Right atrium auricular region (tissue), 2 donors: Measurements from ENCODE around the gene VASN. TPM values are rescaled to one million over a fixed set of nuclear protein-coding genes. Genes with fewer than 3 reads are reported as not detected.

Experiments used
- DNase-seq: peaks from one replicate; pipeline ENCODE4 v3.0.0-alpha.2; 2019; ENCODE audit warnings: low spot score
- H3K27ac ChIP-seq, 2 donors: fragments of 200-600 bp; sonication (generic); 1 replicate in 1 of 2; 2 replicates in 1 of 2; pipeline ENCODE4 v1.5.1; 2016 to 2019
- H3K27me3 ChIP-seq, 2 donors: fragments of 200-600 bp; sonication (generic); one replicate each; pipeline versions ENCODE4 v1.5.1 to v1.6.0; 2017 to 2019
- H3K36me3 ChIP-seq: fragments of 200-600 bp; sonication (generic); one replicate; pipeline ENCODE4 v1.5.1; 2016
- H3K4me1 ChIP-seq, 2 donors: fragments of 200-600 bp; sonication (generic); one replicate each; pipeline versions ENCODE4 v1.5.1 to v1.6.0; 2017 to 2019
- H3K4me3 ChIP-seq, 2 donors: fragments of 200-600 bp; sonication (generic); 1 replicate in 1 of 2; 2 replicates in 1 of 2; pipeline ENCODE4 v1.5.1; 2017 to 2019; ENCODE audit warnings: mild to moderate bottlenecking in 1 of 2, moderate library complexity in 1 of 2
- H3K9me3 ChIP-seq, 2 donors: fragments of 200-600 bp; sonication (generic); one replicate each; pipeline ENCODE4 v1.5.1; 2019
- total RNA-seq, 2 donors: library from RNA; depleted of rRNA; stranded (reverse); fragments of >200 nt; gene quantifications; one replicate each; pipeline ENCODE4 v1.1.0, GENCODE V29; 2016
- TF ChIP-seq, protein P1 (sequence below), 2 donors: fragments of 200-600 bp; sonication (generic); IDR thresholded peaks; one replicate each; pipeline ENCODE4 v1.5.1; 2019; ENCODE audit warnings: antibody characterized with exemption in 2 of 2

VASN gene
- total RNA-seq, 2 donors from 2014 or later: 17.9 to 39.0 TPM

DNA sequence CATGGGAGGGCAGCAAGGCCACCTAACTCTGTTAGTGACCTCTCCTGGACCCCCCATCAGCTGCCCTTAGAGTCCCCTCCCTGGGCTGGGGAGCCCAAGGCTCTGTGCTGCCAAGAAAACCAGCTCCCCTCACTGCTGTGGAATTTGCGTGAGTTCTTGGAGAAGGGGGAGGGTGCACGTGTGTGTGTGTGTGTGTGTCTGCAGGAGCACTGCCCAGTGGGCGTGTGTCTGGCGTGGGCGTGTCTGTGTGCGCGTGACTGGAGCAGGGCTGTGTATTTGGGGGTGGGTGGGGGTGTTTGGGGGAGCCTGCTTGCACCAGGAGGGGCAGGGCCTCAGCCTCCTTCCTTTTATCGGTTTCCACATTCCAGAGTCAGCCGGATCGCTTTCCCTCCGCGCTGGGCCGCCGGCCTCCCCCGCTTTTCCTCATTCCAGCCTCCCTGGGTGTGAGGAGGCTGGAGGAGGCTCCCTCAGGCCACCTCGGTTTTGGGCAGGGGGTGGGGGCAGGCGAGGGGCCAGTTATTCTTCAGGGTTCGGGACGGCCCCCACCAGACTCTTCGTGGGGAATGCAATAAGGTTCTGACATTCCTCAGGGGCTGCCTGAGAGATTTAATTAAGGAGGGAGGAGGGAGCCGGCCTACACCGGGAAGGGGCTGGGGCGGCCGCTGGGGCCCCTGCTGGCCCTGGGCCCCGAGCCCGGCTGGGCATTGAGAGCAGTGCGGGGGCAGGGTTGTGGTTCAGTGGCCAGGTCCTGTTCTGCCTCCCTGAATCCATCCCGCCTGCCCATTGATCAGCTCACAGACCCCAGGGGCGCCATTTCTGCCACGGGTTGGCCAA lies 2.5 kb downstream of the VASN start:
- peaks cover 0 to 96% of the 10 kb centered on the region in 2 donors for H3K4me1 ChIP-seq
- no peaks in the 10 kb centered on the region for H3K27me3 ChIP-seq
- H3K36me3 ChIP-seq: no peaks in the 10 kb centered on the region
- TF ChIP-seq, protein P1, sequence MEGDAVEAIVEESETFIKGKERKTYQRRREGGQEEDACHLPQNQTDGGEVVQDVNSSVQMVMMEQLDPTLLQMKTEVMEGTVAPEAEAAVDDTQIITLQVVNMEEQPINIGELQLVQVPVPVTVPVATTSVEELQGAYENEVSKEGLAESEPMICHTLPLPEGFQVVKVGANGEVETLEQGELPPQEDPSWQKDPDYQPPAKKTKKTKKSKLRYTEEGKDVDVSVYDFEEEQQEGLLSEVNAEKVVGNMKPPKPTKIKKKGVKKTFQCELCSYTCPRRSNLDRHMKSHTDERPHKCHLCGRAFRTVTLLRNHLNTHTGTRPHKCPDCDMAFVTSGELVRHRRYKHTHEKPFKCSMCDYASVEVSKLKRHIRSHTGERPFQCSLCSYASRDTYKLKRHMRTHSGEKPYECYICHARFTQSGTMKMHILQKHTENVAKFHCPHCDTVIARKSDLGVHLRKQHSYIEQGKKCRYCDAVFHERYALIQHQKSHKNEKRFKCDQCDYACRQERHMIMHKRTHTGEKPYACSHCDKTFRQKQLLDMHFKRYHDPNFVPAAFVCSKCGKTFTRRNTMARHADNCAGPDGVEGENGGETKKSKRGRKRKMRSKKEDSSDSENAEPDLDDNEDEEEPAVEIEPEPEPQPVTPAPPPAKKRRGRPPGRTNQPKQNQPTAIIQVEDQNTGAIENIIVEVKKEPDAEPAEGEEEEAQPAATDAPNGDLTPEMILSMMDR (IDR thresholded peaks at IDR 0.05): no peak
- peak; percentile 89 for DNase-seq
- no peaks in the 10 kb centered on the region for H3K9me3 ChIP-seq
- peak overlapping the region; percentile 59 to 69 for H3K4me3 ChIP-seq
- peak overlapping the region; percentile 89 to 93 for H3K27ac ChIP-seq

DNA sequence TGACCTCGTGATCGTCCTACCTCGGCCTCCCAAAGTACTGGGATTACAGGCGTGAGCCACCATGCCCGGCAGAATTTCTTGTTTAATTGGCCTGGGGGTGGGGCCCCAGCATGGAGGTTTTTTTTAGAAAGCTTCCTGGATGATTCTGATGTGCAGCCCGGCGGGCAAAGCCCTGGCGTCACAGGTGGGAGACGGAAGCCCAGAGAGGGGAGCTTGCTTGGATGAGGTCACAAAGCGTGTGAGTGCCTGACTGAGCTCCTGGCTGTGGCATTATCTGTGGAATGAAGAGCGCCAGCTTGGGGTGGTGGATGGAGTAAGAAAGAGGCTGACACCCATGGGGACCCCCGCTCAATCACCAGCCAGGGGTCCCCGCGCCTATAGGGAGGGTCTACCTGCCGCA lies 4.1 kb downstream of the VASN start:
- DNase-seq: no peak
- no peaks in the 10 kb centered on the region for H3K9me3 ChIP-seq
- no peaks in the 10 kb centered on the region for H3K27me3 ChIP-seq
- peak overlapping the region in 1 of 2 donors; percentile 16 for H3K4me3 ChIP-seq
- peak overlapping the region; percentile 89 to 93 for H3K27ac ChIP-seq
- peaks cover 0 to 88% of the 10 kb centered on the region in 2 donors for H3K4me1 ChIP-seq
- H3K36me3 ChIP-seq: peaks cover 1% of the 10 kb centered on the region
- TF ChIP-seq, protein P1 (IDR thresholded peaks at IDR 0.05): no peak

DNA sequence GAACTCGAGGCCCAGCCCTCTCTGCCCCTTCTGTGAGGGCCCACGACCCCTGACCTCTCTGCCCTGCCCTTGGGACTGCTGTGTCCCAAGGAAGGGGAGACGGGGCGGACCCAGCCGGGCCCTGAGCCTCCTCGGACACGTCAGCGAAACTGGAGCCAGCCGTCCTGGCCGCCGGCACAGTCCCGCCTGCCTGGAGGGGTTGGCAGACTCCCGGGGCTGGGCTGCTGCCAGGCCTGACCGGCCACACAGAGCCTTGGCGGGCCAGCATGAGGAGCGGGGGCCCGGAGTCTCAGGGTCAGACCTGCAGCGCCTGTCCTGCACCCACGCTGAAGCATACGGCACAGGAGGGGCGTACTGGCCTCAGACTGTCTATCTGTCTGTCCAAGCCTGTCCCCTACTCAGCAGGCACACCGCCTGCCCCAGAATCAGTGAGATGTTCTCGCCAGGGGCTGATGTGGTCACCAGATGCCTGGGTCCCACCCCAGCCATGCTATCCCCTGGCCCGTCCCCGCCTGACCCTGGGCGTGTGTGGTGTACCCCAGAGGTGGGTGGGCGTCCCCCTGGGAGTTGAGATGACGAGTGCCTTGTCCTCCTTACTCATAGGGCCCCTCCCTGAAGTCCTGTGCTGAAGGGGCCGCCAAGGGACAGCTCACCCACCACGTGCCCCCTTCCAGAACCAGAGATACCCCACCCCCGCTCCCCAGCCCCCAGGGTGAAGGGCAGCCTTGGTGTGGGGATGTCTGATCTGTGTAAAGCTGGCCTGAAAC lies 4.7 kb downstream of the VASN start:
- TF ChIP-seq, protein P1 (IDR thresholded peaks at IDR 0.05): no peak
- H3K9me3 ChIP-seq: no peaks in the 10 kb centered on the region
- peak overlapping the region; percentile 89 to 93 for H3K27ac ChIP-seq
- DNase-seq: peak; percentile 92
- H3K36me3 ChIP-seq: peaks cover 7% of the 10 kb centered on the region
- no peaks in the 10 kb centered on the region for H3K27me3 ChIP-seq
- H3K4me3 ChIP-seq: peak overlapping the region in 1 of 2 donors; percentile 16
- peaks cover 0 to 83% of the 10 kb centered on the region in 2 donors for H3K4me1 ChIP-seq

DNA sequence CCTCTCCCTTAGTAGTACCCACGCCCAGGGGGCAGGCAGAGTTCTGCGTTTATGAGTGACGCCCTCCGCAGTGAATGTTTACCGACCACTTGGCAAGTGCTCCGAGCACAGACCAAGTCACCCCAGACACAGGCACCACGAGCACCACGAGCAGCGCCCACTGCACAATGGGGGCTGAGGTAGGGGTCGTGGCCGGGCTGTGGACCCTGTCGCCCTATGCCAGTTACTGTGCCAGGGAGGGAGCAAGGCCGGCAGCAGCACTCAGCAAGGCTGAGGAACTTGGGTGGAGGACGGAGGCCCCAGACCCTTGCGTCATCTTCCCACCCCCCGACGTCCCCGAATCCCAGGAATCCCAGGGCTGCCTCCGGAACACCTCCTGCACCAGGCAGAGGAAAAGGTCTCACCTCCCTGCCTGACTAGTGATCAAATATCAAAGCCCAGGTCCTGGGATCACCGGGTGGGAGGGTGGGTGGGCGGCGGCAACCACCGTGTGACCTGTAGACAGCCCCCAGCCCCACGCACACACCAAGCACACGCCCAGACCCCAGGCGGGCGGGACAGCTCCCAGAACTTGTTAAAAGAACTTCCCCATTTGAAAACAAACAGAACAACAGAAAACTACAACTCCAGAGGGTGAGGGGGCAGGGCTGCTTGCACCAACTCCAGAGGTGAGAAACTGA lies 5.4 kb downstream of the VASN start:
- Histone ChIP-seq H3K4me3 (no peak overlapping the region), H3K4me1 (peaks cover 0 to 80% of the 10 kb centered on the region in 2 donors), H3K27ac (peak overlapping the region; percentile 89 to 93), H3K36me3 (peaks cover 15% of the 10 kb centered on the region), H3K9me3 (no peaks in the 10 kb centered on the region), H3K27me3 (no peaks in the 10 kb centered on the region)
- TF ChIP-seq, protein P1 (IDR thresholded peaks at IDR 0.05): no peak
- no peak for DNase-seq

DNA sequence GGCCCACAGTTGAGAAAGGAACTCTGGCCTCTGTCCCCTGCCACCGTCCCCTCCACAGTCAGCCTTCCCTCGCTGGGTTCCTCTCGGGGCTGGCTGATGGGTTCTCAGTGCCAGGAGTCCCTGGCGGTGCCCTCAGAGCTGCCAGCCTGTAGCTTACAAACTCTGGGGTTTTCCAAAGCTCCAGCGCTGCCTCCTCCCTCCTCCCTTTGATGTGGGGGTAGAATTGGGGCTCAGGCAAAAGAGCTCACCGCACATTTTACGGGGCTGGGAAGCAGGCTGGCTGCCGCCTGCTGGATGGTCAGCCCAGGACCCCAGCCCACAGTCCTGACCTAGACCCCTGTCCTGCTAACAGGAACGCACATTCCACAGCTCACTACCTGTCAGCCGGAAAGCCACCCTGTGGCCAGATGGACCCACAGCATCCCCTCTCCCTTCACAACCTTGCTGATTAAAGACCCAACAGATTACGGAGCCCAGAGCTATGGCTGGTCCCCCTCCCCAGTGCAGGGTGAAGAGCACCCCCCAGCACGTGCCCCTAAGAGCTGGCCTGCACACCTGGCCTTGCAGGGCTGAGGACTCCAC lies 6.0 kb downstream of the VASN start:
- Histone ChIP-seq H3K27me3 (no peaks in the 10 kb centered on the region), H3K27ac (peak overlapping the region; percentile 89 to 93), H3K9me3 (no peaks in the 10 kb centered on the region), H3K36me3 (peaks cover 21% of the 10 kb centered on the region), H3K4me3 (no peak overlapping the region), H3K4me1 (peaks cover 0 to 74% of the 10 kb centered on the region in 2 donors)
- TF ChIP-seq, protein P1 (IDR thresholded peaks at IDR 0.05): no peak
- no peak for DNase-seq
